SIG-M5 treated with dmso at 0.1 percent for 504 hours (cell line): Measurements from ENCODE around the gene NEMP2.
"Not testable (repeated sequence)": the region's sequence is repeated elsewhere in the genome, so short reads cannot be mapped to it uniquely, and the experiment has no call there.

ENCODE experiments used
- DNase-seq: peaks from one replicate; lab custom pipeline; 2025; ENCODE audit not compliant: unreplicated experiment; lab: John Stamatoyannopoulos, UW

Gene NEMP2

GRCh38 chr2:190494600-190495227 is 39.8 kb downstream of the NEMP2 start:
- not testable (repeated sequence) for DNase-seq

GRCh38 chr2:190493095-190493494 is 41.4 kb downstream of the NEMP2 start:
- no peak for DNase-seq

GRCh38 chr2:190490502-190490901 is 44.0 kb downstream of the NEMP2 start:
- DNase-seq, result no peak

- DNase-seq, result no peak
Observed at GRCh38 chr2:190489475-190489874, 45.0 kb downstream of the NEMP2 start.

- DNase-seq, result no peak
Observed at GRCh38 chr2:190488516-190489233, 45.8 kb downstream of the NEMP2 start.

- no peak for DNase-seq
Observed at GRCh38 chr2:190486037-190486623, 48.4 kb downstream of the NEMP2 start.

- DNase-seq, result no peak
Observed at GRCh38 chr2:190482451-190482850, 52.1 kb downstream of the NEMP2 start.

- DNase-seq, result no peak
Observed at GRCh38 chr2:190481339-190481738, 53.2 kb downstream of the NEMP2 start.

- no peak for DNase-seq
Observed at GRCh38 chr2:190478572-190479195, 55.8 kb downstream of the NEMP2 start.

GRCh38 chr2:190477661-190478454 is 56.7 kb downstream of the NEMP2 start:
- DNase-seq, result no peak

- DNase-seq, result no peak
Observed at GRCh38 chr2:190470256-190470826, 64.2 kb downstream of the NEMP2 start.

- peak; percentile 18 for DNase-seq
Observed at GRCh38 chr2:190469771-190470170, 64.8 kb downstream of the NEMP2 start.

- DNase-seq, result no peak
Observed at GRCh38 chr2:190468814-190469569, 65.5 kb downstream of the NEMP2 start.

- not testable (repeated sequence) for DNase-seq
Observed at GRCh38 chr2:190468354-190468753, 66.2 kb downstream of the NEMP2 start.

GRCh38 chr2:190467575-190468083 is 66.9 kb downstream of the NEMP2 start:
- DNase-seq, result no peak

- no peak for DNase-seq
Observed at GRCh38 chr2:190466819-190467446, 67.6 kb downstream of the NEMP2 start.

- DNase-seq, result no peak
Observed at GRCh38 chr2:190465060-190465459, 69.5 kb downstream of the NEMP2 start.

GRCh38 chr2:190462611-190463010 is 71.9 kb downstream of the NEMP2 start:
- DNase-seq, result no peak

- DNase-seq, result no peak
Observed at GRCh38 chr2:190462181-190462580, 72.3 kb downstream of the NEMP2 start.
